Renal cortical epithelial cell (primary cell): ENCODE measurements around the gene ARPC2. TPM values are rescaled to one million over a fixed set of nuclear protein-coding genes. Genes with fewer than 3 reads are reported as not detected.

Experiments used
- DNase-seq: peaks from one replicate; pipeline ENCODE4 v3.0.0-alpha.2; 2011; ENCODE audit warnings: low read depth
- total RNA-seq: library from RNA; depleted of rRNA; stranded (reverse); fragments of >200 nt; gene quantifications from 2 replicates; pipeline ENCODE4 v1.2.3, GENCODE V29; 2014

The ARPC2 gene
- total RNA-seq, 1 donor from 2014 or later = 374 TPM

GRCh38 chr2:218253232-218253625 is 36.2 kb downstream of the ARPC2 start:
- no peak for DNase-seq

GRCh38 chr2:218255446-218255845 is 38.5 kb downstream of the ARPC2 start:
- peak; percentile 30 for DNase-seq

- no peak for DNase-seq
Observed at GRCh38 chr2:218256612-218257350, 39.8 kb downstream of the ARPC2 start.

GRCh38 chr2:218257390-218257981 is 40.5 kb downstream of the ARPC2 start:
- DNase-seq = no peak

- DNase-seq = no peak
Observed at GRCh38 chr2:218259099-218259961, 42.3 kb downstream of the ARPC2 start.

- DNase-seq = no peak
Observed at GRCh38 chr2:218260166-218260565, 43.2 kb downstream of the ARPC2 start.

GRCh38 chr2:218260742-218261422 is 43.9 kb downstream of the ARPC2 start, which contains the start of gene GPBAR1:
TSS of gene GPBAR1 (plus strand) at chr2:218261015. CDS start at chr2:218262725, 1,710 bp downstream.
- DNase-seq = peak; percentile 73

- peak; percentile 27 for DNase-seq
Observed at GRCh38 chr2:218261423-218262236, 44.6 kb downstream of the ARPC2 start.

- DNase-seq = no peak
Observed at GRCh38 chr2:218262237-218262600, 45.2 kb downstream of the ARPC2 start.

GRCh38 chr2:218262631-218263586 is 45.9 kb downstream of the ARPC2 start:
- DNase-seq = no peak

GRCh38 chr2:218263817-218264641 is 47.0 kb downstream of the ARPC2 start:
- no peak for DNase-seq

GRCh38 chr2:218264773-218265561 is 48.0 kb downstream of the ARPC2 start:
- no peak for DNase-seq

GRCh38 chr2:218265626-218266025 is 48.6 kb downstream of the ARPC2 start:
- DNase-seq = no peak

- no peak for DNase-seq
Observed at GRCh38 chr2:218266316-218266979, 49.5 kb downstream of the ARPC2 start.

- no peak for DNase-seq
Observed at GRCh38 chr2:218267259-218267658, 50.3 kb downstream of the ARPC2 start.

- DNase-seq = peak; percentile 97
Observed at GRCh38 chr2:218269900-218270720, 53.1 kb downstream of the ARPC2 start, which contains the start of the genes AAMP and PNKD. TSS of gene AAMP (minus strand) at chr2:218270137. CDS start at chr2:218270086, 51 bp downstream. TSS of gene PNKD (plus strand) at chr2:218270519. CDS start at chr2:218270536, 17 bp downstream.
